Esophagus muscularis mucosa (tissue), 4 donors: ENCODE results near the gene CTSO. TPM values are rescaled to one million over a fixed set of nuclear protein-coding genes. Genes with fewer than 3 reads are reported as not detected.

ENCODE experiments used
- DNase-seq: peaks from one replicate; pipeline ENCODE4 v3.0.0-alpha.2; 2017; ENCODE audit errors: extremely low spot score
- H3K27ac ChIP-seq, 4 donors: fragments of 200-600 bp; sonication (generic); replicated peaks in 1 of 4; 1 replicate in 3 of 4; 2 replicates in 1 of 4; pipeline ENCODE4 v1.5.1; 2016 to 2019; ENCODE audit warnings: mild to moderate bottlenecking in 1 of 4
- H3K27me3 ChIP-seq, 4 donors: fragments of 200-600 bp; sonication (generic); one replicate each; pipeline versions ENCODE4 v1.5.1 to v1.6.0; 2016 to 2019
- H3K36me3 ChIP-seq, 4 donors: fragments of 200-600 bp; sonication (generic); one replicate each; pipeline ENCODE4 v1.5.1; 2016 to 2019
- H3K4me1 ChIP-seq, 4 donors: fragments of 200-600 bp; sonication (generic); one replicate each; pipeline ENCODE4 v1.5.1; 2016 to 2019
- H3K4me3 ChIP-seq, 4 donors: fragments of 200-600 bp; sonication (generic); 1 replicate in 2 of 4; 2 replicates in 2 of 4; pipeline ENCODE4 v1.5.1; 2016 to 2019; ENCODE audit warnings: mild to moderate bottlenecking in 4 of 4, moderate library complexity in 1 of 4
- H3K9me3 ChIP-seq, 4 donors: fragments of 200-600 bp; sonication (generic); 1 replicate in 3 of 4; 2 replicates in 1 of 4; pipeline ENCODE4 v1.5.1; 2016 to 2019
- EP300 ChIP-seq: sonication (generic); formaldehyde crosslinking; IDR thresholded peaks from one replicate; pipeline ENCODE4 v1.6.1; 2017; ENCODE audit warnings: antibody characterized with exemption
- POLR2A ChIP-seq: fragments of 450-650 bp; IDR thresholded peaks from one replicate; pipeline ENCODE4 v1.6.1; 2017; ENCODE audit warnings: antibody characterized with exemption, moderate library complexity, mild to moderate bottlenecking, low read depth
- POLR2AphosphoS5 ChIP-seq, 2 donors: sonication (generic); formaldehyde crosslinking; IDR thresholded peaks; one replicate each; pipeline ENCODE4 v1.6.1; 2017; ENCODE audit warnings: antibody characterized with exemption in 2 of 2
- WGBS: methylation state at CpG from one replicate; pipeline ENCODE4 v1.1.5; 2018; 5-methylcytosine and 5-hydroxymethylcytosine counted together
- intact Hi-C: fragments of 100-400 bp; cut with DNase I; formaldehyde crosslinking; loops from one replicate; pipeline ENCODE4 v1.15.1; 2023
- total RNA-seq, 4 donors: library from RNA; depleted of rRNA; stranded (reverse); fragments of >200 nt; gene quantifications; one replicate each; pipeline versions ENCODE4 v1.1.0 to v1.2.1, GENCODE V29; 2016
- TF ChIP-seq, protein P1 (sequence below), 3 experiments: fragments of 200-600 bp in 2 of 3; fragments of 450-650 bp in 1 of 3; sonication (generic) in 2 of 3; IDR thresholded peaks; one replicate each; pipeline ENCODE4 v1.5.1; 2017 to 2019; ENCODE audit warnings: antibody characterized with exemption in 3 of 3, mild to moderate bottlenecking in 2 of 3, moderate library complexity in 1 of 3

The CTSO gene
- total RNA-seq, 4 donors from 2014 or later, result 18.8 to 22.8 (median 21.3) TPM

DNA sequence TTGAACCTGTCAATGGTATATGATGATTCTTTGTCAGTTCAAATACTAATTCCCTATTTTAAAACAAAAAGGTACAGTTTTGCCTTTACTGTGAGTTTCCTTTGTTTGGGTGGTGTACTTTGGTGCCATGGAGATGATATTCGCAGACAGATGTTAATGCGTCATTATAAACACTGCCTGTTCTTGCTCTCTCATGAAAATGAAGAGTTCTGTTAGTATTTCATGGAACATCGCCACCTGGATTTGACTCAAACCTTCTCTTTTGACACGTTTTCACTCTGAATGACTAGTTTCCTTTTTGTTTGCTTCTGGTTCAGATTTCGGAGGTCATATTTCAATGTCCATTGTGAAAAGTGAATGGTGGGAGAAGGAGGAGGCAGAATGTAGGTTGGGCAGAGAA is 6.9 kb upstream of the CTSO start:
- no peak for DNase-seq
- 28% methylated on average over 5 of the region's 5 CpGs for WGBS
- no peaks in the 10 kb centered on the region for H3K9me3 ChIP-seq
- TF ChIP-seq POLR2AphosphoS5 (IDR thresholded peaks at IDR 0.05), result no peak
- TF ChIP-seq POLR2A, result no peak
- TF ChIP-seq EP300, result no peak
- TF ChIP-seq, protein P1, sequence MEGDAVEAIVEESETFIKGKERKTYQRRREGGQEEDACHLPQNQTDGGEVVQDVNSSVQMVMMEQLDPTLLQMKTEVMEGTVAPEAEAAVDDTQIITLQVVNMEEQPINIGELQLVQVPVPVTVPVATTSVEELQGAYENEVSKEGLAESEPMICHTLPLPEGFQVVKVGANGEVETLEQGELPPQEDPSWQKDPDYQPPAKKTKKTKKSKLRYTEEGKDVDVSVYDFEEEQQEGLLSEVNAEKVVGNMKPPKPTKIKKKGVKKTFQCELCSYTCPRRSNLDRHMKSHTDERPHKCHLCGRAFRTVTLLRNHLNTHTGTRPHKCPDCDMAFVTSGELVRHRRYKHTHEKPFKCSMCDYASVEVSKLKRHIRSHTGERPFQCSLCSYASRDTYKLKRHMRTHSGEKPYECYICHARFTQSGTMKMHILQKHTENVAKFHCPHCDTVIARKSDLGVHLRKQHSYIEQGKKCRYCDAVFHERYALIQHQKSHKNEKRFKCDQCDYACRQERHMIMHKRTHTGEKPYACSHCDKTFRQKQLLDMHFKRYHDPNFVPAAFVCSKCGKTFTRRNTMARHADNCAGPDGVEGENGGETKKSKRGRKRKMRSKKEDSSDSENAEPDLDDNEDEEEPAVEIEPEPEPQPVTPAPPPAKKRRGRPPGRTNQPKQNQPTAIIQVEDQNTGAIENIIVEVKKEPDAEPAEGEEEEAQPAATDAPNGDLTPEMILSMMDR (IDR thresholded peaks at IDR 0.05), result no peak
- H3K27me3 ChIP-seq, result no peaks in the 10 kb centered on the region
- peak overlapping the region in 3 of 4 donors; percentile 1 to 21 (median 12) for H3K4me3 ChIP-seq
- H3K27ac ChIP-seq, result peak overlapping the region; percentile 17 to 55 (median 46)
- H3K4me1 ChIP-seq, result peaks cover 0 to 22% (median 14%) of the 10 kb centered on the region in 4 donors
- intact Hi-C loops, result no loop called here
- no peaks in the 10 kb centered on the region for H3K36me3 ChIP-seq

DNA sequence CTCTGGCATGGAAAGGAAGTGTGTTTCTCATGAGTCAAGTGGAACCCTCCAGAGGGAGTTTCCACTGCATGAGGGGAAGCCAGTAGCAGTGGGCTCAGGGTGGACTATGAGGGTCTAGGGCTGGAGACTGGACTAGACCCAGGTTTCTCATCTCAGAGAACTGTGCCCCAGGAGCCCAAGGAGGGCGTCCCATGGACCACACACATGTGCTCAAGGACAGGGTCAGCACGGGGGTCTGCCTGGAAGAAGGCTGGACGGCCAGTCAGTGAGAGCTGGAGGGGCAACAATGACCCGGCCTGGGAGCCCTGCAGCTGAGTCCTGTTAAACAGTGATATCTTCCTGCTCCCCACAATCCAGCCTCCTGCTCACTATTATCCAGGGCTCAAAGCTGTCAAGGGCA is 5.8 kb upstream of the CTSO start:
- Histone ChIP-seq H3K27me3 (no peaks in the 10 kb centered on the region), H3K4me1 (peaks cover 0 to 22% (median 15%) of the 10 kb centered on the region in 4 donors), H3K27ac (no peak overlapping the region), H3K4me3 (no peak overlapping the region), H3K36me3 (no peaks in the 10 kb centered on the region), H3K9me3 (no peaks in the 10 kb centered on the region)
- DNase-seq, result no peak
- intact Hi-C loops, result loop anchor here (10.0 kb wide), 2 partner anchors 555 to 1085 kb away; no protein-coding TSS in a partner anchor
- TF ChIP-seq, protein P1 (IDR thresholded peaks at IDR 0.05), result no peak
- TF ChIP-seq POLR2AphosphoS5 (IDR thresholded peaks at IDR 0.05) (no peak), EP300 (no peak), POLR2A (no peak)
- WGBS, result 100% methylated on average over 3 of the region's 4 CpGs

DNA sequence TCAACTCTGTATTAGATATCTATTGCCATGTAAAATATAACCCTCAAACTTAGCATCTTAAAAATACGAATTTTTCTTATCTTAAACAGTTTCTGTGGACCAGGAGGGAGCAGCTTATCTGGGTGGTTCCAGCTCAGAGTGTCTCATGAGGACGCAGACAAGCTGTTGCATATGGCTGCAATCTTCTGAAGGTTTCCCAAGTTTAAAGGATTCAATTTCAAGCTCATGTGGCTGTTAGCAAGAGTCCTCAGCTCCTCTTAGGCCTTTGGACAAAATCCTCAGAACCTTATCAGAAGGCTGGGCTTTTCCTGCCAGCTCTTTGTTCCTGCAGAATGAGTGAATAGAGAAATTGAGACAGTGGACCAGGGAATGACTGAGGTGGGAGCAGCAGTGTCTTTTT is 2.8 kb upstream of the CTSO start:
- Histone ChIP-seq H3K9me3 (no peaks in the 10 kb centered on the region), H3K4me3 (no peak overlapping the region), H3K4me1 (peaks cover 4 to 34% (median 30%) of the 10 kb centered on the region in 4 donors), H3K36me3 (no peaks in the 10 kb centered on the region), H3K27me3 (no peaks in the 10 kb centered on the region), H3K27ac (no peak overlapping the region)
- no peak for TF ChIP-seq POLR2A
- TF ChIP-seq POLR2AphosphoS5 (IDR thresholded peaks at IDR 0.05), result no peak
- no peak for TF ChIP-seq EP300
- TF ChIP-seq, protein P1 (IDR thresholded peaks at IDR 0.05), result no peak
- intact Hi-C loops, result loop anchor here (10.0 kb wide), 2 partner anchors 552 to 1088 kb away; no protein-coding TSS in a partner anchor
- WGBS, result 72% methylated on average over 2 of the region's 2 CpGs
- no peak for DNase-seq

DNA sequence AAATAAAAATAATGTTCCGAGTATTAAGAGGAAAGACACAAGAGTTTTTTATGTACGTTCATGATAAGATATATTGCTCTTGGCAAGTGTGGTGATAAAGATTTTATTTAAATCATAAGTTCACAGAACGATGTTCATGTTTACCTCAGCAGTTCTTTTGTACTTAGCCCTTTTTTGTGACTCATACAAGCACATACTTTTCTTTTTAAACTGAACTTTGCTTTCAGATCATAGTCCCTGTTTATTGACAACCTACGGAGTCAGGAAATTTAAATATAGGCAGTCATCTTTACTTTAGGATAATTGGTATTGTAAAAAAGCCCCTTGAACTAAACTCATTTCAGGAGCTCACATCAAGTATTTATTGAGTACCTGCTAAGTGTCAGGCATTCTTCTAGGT is 1.3 kb upstream of the CTSO start:
- TF ChIP-seq EP300 (no peak), POLR2A (no peak), POLR2AphosphoS5 (IDR thresholded peaks at IDR 0.05) (no peak)
- TF ChIP-seq, protein P1 (IDR thresholded peaks at IDR 0.05), result no peak
- Histone ChIP-seq H3K36me3 (no peaks in the 10 kb centered on the region), H3K27ac (no peak overlapping the region), H3K27me3 (no peaks in the 10 kb centered on the region), H3K9me3 (no peaks in the 10 kb centered on the region), H3K4me1 (peaks cover 4 to 20% (median 17%) of the 10 kb centered on the region in 4 donors), H3K4me3 (no peak overlapping the region)
- WGBS, result 81% methylated on average over 4 of the region's 4 CpGs
- no peak for DNase-seq
- intact Hi-C loops, result loop anchor here (5.0 to 10.0 kb wide), 3 partner anchors 513 to 1090 kb away; no protein-coding TSS in a partner anchor
